ENCODE data around the gene SMOC2. TPM values are rescaled to one million over a fixed set of nuclear protein-coding genes. Genes with fewer than 3 reads are reported as not detected.

The SMOC2 gene
- total RNA-seq, 4 donors from 2014 or later = 10.7 to 14.9 (median 13.7) TPM

DNA sequence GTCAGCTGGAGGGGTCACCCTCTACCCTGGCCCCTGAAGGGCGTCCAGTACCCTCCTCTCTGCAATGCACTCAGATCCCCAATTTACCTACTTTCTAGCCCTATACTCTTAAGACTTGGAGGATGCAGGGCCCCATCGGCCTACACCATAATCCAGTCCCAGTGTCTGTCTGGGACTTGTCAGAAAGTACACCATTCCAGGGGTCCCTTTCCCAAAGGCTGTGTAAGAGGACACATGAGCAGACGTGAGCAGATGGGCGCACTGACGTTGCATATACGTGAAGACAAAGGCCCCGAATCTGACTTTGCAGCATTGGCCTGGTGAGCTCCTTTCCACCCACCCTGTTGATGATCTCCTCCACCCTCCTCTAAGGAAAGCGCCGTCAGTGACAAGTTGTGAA is 20.9 kb upstream of the SMOC2 start:
- Histone ChIP-seq H3K4me1 (no peaks in the 10 kb centered on the region), H3K27me3 (no peaks in the 10 kb centered on the region), H3K36me3 (no peaks in the 10 kb centered on the region), H3K4me3 (no peak overlapping the region), H3K9me3 (no peaks in the 10 kb centered on the region), H3K27ac (no peak overlapping the region)
- TF ChIP-seq, protein P1, sequence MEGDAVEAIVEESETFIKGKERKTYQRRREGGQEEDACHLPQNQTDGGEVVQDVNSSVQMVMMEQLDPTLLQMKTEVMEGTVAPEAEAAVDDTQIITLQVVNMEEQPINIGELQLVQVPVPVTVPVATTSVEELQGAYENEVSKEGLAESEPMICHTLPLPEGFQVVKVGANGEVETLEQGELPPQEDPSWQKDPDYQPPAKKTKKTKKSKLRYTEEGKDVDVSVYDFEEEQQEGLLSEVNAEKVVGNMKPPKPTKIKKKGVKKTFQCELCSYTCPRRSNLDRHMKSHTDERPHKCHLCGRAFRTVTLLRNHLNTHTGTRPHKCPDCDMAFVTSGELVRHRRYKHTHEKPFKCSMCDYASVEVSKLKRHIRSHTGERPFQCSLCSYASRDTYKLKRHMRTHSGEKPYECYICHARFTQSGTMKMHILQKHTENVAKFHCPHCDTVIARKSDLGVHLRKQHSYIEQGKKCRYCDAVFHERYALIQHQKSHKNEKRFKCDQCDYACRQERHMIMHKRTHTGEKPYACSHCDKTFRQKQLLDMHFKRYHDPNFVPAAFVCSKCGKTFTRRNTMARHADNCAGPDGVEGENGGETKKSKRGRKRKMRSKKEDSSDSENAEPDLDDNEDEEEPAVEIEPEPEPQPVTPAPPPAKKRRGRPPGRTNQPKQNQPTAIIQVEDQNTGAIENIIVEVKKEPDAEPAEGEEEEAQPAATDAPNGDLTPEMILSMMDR (IDR thresholded peaks at IDR 0.05) = no peak
- DNase-seq = no peak

DNA sequence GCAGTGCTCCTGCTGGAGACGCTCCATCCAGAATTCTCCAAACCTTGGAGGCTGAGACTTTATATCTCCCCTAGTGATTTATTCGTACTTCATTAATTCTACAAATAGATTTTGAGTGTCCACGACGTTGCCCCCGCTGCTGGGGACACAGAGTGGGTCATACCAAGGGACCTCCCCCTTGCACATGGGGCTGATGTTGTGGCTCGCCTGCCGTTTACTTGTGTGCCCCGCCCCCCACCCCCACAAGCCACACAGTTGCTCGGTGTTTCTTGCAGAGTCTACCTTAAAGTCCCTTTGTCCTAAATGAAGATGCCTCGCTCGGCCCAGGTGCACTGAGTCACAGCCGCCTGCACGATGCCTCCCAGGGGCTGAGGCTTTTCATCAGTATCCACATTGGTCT is 20.3 kb upstream of the SMOC2 start:
- no peak for TF ChIP-seq POLR2A (IDR thresholded peaks at IDR 0.05)
- no peaks in the 10 kb centered on the region for H3K4me1 ChIP-seq
- DNase-seq = no peak
- H3K36me3 ChIP-seq = no peaks in the 10 kb centered on the region
- H3K9me3 ChIP-seq = no peaks in the 10 kb centered on the region
- no peak overlapping the region for H3K27ac ChIP-seq
- H3K27me3 ChIP-seq = no peaks in the 10 kb centered on the region
- H3K4me3 ChIP-seq = no peak overlapping the region

DNA sequence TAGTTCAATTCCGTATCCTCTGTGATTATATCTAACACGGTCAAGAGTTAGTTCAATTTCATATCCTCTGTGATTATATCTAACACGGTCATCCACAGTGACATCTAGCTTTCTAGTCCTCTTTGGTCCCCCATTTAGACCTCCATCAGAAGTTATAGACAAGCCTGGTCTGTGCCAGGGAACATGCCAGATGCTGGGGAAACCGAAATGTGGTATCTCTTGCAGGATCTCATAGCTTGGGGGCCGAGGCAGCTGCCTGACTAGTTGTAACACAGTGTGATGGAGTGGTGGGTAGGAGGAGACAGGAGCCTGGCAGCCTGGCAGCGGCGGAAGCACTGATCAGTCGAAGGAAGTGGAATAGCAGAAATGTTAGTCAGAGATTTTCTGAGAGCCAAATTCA is 13.8 kb upstream of the SMOC2 start:
- Histone ChIP-seq H3K9me3 (no peaks in the 10 kb centered on the region), H3K36me3 (no peaks in the 10 kb centered on the region), H3K4me1 (no peaks in the 10 kb centered on the region), H3K27me3 (no peaks in the 10 kb centered on the region), H3K27ac (no peak overlapping the region), H3K4me3 (no peak overlapping the region)
- no peak for DNase-seq
- TF ChIP-seq, protein P1 (IDR thresholded peaks at IDR 0.05) = no peak
- no peak for TF ChIP-seq POLR2A (IDR thresholded peaks at IDR 0.05)

DNA sequence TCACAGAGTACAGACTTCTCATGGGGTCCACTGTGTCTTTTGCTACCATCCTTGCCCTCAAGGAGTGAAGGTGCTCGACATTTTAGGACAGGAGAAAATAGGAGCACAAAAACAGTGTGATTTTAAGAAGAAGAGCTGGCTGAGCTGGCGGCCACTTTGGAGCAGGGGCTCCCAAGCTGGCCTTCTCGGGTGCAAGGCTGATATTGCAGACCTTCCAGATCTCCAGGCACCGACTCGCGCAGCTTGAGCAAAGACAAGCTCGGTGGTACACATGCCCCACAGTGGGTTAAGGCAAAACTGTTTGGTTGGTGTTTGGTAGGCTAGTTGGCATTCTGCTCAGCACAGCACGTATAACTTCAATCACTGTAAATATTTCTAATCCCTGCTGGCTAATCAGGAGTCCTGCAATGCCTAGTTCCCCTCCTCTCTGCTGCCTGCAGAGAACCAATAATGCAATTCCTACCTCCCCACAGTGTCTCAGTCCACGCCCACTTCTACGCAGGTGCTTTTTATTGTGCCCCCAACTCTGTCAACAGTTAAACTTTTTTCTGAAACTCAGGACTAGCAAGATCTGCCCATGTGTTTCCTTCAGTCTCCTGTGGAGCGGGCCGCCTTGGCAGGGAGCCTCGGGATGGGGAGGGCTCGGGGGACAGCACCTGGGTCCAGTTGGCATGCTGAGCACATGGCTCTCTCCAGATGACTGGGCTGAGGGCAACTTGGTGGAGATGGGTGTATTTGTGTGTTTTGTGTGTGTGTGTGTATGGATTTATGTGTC is 12.7 kb upstream of the SMOC2 start:
- H3K4me3 ChIP-seq = no peak overlapping the region
- H3K27me3 ChIP-seq = no peaks in the 10 kb centered on the region
- no peak for TF ChIP-seq POLR2A (IDR thresholded peaks at IDR 0.05)
- TF ChIP-seq, protein P1 (IDR thresholded peaks at IDR 0.05) = no peak
- H3K36me3 ChIP-seq = no peaks in the 10 kb centered on the region
- no peak for DNase-seq
- no peak overlapping the region for H3K27ac ChIP-seq
- H3K9me3 ChIP-seq = no peaks in the 10 kb centered on the region
- H3K4me1 ChIP-seq = no peaks in the 10 kb centered on the region

DNA sequence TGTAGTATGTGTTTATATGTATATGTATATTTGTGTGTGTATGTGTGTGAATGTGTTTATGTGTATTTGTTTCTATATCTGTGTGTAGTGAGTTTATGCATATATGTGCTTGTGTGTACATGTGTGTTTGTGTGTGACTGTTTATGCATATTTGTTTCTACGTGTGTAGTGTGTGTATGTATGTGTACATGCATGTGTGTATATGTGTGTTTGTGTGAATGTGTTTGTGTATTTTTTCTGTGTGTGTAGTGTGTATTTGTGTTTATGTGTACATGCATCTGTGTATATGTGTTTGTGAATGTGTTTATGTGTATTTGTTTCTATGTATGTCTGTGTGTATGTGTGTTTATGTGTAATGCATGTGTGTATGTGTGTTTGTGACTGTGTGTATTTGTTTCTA is 12.1 kb upstream of the SMOC2 start:
- H3K27ac ChIP-seq = no peak overlapping the region
- no peak for DNase-seq
- no peaks in the 10 kb centered on the region for H3K9me3 ChIP-seq
- no peak overlapping the region for H3K4me3 ChIP-seq
- no peaks in the 10 kb centered on the region for H3K27me3 ChIP-seq
- TF ChIP-seq, protein P1 (IDR thresholded peaks at IDR 0.05) = no peak
- no peak for TF ChIP-seq POLR2A (IDR thresholded peaks at IDR 0.05)
- H3K4me1 ChIP-seq = no peaks in the 10 kb centered on the region
- H3K36me3 ChIP-seq = no peaks in the 10 kb centered on the region

DNA sequence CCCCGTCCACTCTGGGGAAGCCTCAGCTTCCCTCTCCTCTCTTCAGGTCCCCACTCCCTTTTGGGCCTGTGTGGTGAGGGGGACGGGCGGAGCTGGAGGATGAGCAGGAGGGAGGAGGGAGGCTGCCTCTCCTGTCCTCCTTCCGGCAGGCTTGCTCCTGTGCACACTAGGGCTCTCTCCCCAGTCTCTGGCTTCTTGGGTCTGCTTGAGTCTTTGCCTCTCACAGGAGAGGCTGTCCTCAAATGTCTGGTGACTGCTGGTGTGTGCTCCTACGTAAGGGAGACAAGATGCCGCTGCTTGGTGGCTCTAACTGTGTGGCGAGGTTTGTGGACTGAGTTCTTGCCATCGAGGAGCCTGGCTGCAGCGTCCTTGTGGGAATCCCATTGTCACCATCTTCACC is 8.8 kb upstream of the SMOC2 start:
- H3K27me3 ChIP-seq = no peaks in the 10 kb centered on the region
- no peaks in the 10 kb centered on the region for H3K4me1 ChIP-seq
- TF ChIP-seq, protein P1 (IDR thresholded peaks at IDR 0.05) = no peak
- no peak for TF ChIP-seq POLR2A (IDR thresholded peaks at IDR 0.05)
- H3K4me3 ChIP-seq = no peak overlapping the region
- DNase-seq = no peak
- H3K36me3 ChIP-seq = no peaks in the 10 kb centered on the region
- H3K9me3 ChIP-seq = no peaks in the 10 kb centered on the region
- H3K27ac ChIP-seq = no peak overlapping the region

Data from Peyer's patch (tissue), 4 donors.